Keratinocyte (primary cell): ENCODE measurements around the gene BBS9.

Experiments used
- EZH2 ChIP-seq: IDR thresholded peaks from one replicate; pipeline ENCODE4 v1.6.1; 2012; ENCODE audit warnings: inconsistent platforms, mild to moderate bottlenecking, low read length, moderate library complexity
- TF ChIP-seq, protein P1 (sequence below), 3 experiments: IDR thresholded peaks in 1 of 3; conservative IDR thresholded peaks in 1 of 3; optimal IDR thresholded peaks in 1 of 3; 2 replicates in 2 of 3; 3 replicates in 1 of 3; pipeline versions ENCODE3 to v1.5.1; 2011; ENCODE audit warnings: low read length in 3 of 3, mild to moderate bottlenecking in 3 of 3, moderate library complexity in 2 of 3, control low read depth in 1 of 3, inconsistent platforms in 1 of 3; ENCODE audit not compliant: insufficient read depth in 2 of 3; ENCODE audit errors: extremely low read depth in 1 of 3

DNA sequence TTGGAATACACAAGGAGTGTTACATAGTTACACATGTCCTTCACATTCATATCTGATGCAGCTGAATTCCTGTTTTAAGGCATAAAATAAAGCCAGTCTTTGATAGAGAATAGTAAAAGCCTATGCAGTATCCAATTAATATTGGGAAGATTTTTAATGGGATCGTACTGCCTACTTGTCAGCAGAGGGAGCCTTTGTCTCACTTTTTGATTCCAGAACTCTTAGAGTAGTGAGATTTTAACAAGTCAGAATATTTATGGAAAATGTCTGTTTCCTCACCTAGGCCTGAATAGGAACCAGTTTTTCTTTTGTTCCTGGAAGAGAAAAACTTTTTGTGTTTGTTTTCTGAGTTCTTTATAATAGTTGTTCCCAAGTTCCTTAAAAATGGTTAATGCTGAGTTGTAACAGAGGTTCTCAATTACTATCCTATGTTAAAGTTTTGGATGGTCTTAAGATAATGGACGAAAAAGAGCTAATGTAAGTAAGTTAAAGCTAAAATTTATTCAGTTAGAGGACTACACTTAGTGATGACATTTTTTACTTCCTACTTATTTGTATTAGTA is 114.0 kb downstream of the BBS9 start:
- TF ChIP-seq, protein P1, sequence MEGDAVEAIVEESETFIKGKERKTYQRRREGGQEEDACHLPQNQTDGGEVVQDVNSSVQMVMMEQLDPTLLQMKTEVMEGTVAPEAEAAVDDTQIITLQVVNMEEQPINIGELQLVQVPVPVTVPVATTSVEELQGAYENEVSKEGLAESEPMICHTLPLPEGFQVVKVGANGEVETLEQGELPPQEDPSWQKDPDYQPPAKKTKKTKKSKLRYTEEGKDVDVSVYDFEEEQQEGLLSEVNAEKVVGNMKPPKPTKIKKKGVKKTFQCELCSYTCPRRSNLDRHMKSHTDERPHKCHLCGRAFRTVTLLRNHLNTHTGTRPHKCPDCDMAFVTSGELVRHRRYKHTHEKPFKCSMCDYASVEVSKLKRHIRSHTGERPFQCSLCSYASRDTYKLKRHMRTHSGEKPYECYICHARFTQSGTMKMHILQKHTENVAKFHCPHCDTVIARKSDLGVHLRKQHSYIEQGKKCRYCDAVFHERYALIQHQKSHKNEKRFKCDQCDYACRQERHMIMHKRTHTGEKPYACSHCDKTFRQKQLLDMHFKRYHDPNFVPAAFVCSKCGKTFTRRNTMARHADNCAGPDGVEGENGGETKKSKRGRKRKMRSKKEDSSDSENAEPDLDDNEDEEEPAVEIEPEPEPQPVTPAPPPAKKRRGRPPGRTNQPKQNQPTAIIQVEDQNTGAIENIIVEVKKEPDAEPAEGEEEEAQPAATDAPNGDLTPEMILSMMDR (optimal IDR thresholded peaks at IDR 0.05 in 1 of 3, IDR thresholded peaks at IDR 0.05 in 1 of 3, conservative IDR thresholded peaks at IDR 0.05 in 1 of 3; ENCODE audit: extremely low read depth in 1 of 3, insufficient read depth in 2 of 3, low read length in 3 of 3) = peak in 2 of 3 experiments; percentile 46 to 60
- no peak for TF ChIP-seq EZH2
